Ectodermal cell (in vitro differentiated cells): ENCODE results near the gene HUNK.

Experiments
- H3K27ac ChIP-seq: 2 replicates; pipeline ENCODE4 v1.7.0; 2013; ENCODE audit warnings: mild to moderate bottlenecking, low read depth, low read length; ENCODE audit not compliant: insufficient read depth, poor library complexity, severe bottlenecking
- H3K27me3 ChIP-seq: 2 replicates; pipeline ENCODE4 v1.7.0; 2013; ENCODE audit warnings: mild to moderate bottlenecking, low read length; ENCODE audit not compliant: insufficient read depth, control insufficient read depth, poor library complexity, severe bottlenecking
- H3K36me3 ChIP-seq: one replicate; pipeline ENCODE4 v1.7.0; 2013; ENCODE audit warnings: low read length; ENCODE audit not compliant: control insufficient read depth, insufficient read depth
- H3K4me1 ChIP-seq: one replicate; pipeline ENCODE4 v1.7.0; 2013; ENCODE audit warnings: low read length; ENCODE audit not compliant: control insufficient read depth, insufficient read depth
- H3K4me3 ChIP-seq: 2 replicates; pipeline ENCODE4 v1.7.0; 2013; ENCODE audit warnings: low read depth, low read length, control low read depth; ENCODE audit not compliant: insufficient read depth
- H3K9me3 ChIP-seq: 2 replicates; pipeline ENCODE4 v1.7.0; 2013; ENCODE audit warnings: mild to moderate bottlenecking, low read length, moderate library complexity; ENCODE audit not compliant: control insufficient read depth
- WGBS, 2 experiments: methylation state at CpG; one replicate each; pipeline ENCODE4 v1.1.7; 2013; ENCODE audit warnings: missing lambda C conversion rate in 2 of 2; 5-methylcytosine and 5-hydroxymethylcytosine counted together

Gene HUNK

GRCh38 chr21:31929548-31929947, 56.7 kb downstream of the HUNK start:
- H3K27ac ChIP-seq: peak overlapping the region; percentile 9
- no peak overlapping the region for H3K4me3 ChIP-seq
- H3K9me3 ChIP-seq: no peaks in the 10 kb centered on the region
- WGBS, 2 experiments: 36 to 56% methylated on average over 5 to 7 of the region's 7 CpGs
- H3K4me1 ChIP-seq: peaks cover 10% of the 10 kb centered on the region
- no peaks in the 10 kb centered on the region for H3K27me3 ChIP-seq
- no peaks in the 10 kb centered on the region for H3K36me3 ChIP-seq

GRCh38 chr21:31930001-31930400, 57.2 kb downstream of the HUNK start:
- Histone ChIP-seq H3K27me3 (no peaks in the 10 kb centered on the region), H3K4me3 (no peak overlapping the region), H3K9me3 (no peaks in the 10 kb centered on the region), H3K27ac (peak overlapping the region; percentile 9), H3K36me3 (no peaks in the 10 kb centered on the region), H3K4me1 (peaks cover 10% of the 10 kb centered on the region)
- whole genome bisulfite sequencing, 2 experiments: 95 to 97% methylated on average over 7 of the region's 7 CpGs

GRCh38 chr21:31931644-31932469, 59.0 kb downstream of the HUNK start:
- Histone ChIP-seq H3K4me1 (peaks cover 10% of the 10 kb centered on the region), H3K27ac (no peak overlapping the region)
- 91 to 94% methylated on average over 23 of the region's 23 CpGs for WGBS, 2 experiments

GRCh38 chr21:31932470-31932764, 59.6 kb downstream of the HUNK start:
- H3K9me3 ChIP-seq: no peaks in the 10 kb centered on the region
- H3K4me3 ChIP-seq: no peak overlapping the region
- H3K27ac ChIP-seq: no peak overlapping the region
- peaks cover 10% of the 10 kb centered on the region for H3K4me1 ChIP-seq
- WGBS, 2 experiments: 63 to 64% methylated on average over 1 of the region's 1 CpG
- no peaks in the 10 kb centered on the region for H3K36me3 ChIP-seq
- no peaks in the 10 kb centered on the region for H3K27me3 ChIP-seq

More at GRCh38 chr21:31931644-31932469, 59.0 kb downstream of the HUNK start:
- no peak overlapping the region for H3K4me3 ChIP-seq
- no peaks in the 10 kb centered on the region for H3K27me3 ChIP-seq
- no peaks in the 10 kb centered on the region for H3K9me3 ChIP-seq
- H3K36me3 ChIP-seq: no peaks in the 10 kb centered on the region

- 91 to 95% methylated on average over 2 of the region's 2 CpGs for WGBS, 2 experiments
- no peaks in the 10 kb centered on the region for H3K36me3 ChIP-seq
- H3K4me3 ChIP-seq: no peak overlapping the region
- no peaks in the 10 kb centered on the region for H3K27me3 ChIP-seq
- H3K4me1 ChIP-seq: peaks cover under 1% of the 10 kb centered on the region
- no peaks in the 10 kb centered on the region for H3K9me3 ChIP-seq
- no peak overlapping the region for H3K27ac ChIP-seq
Measured at GRCh38 chr21:31937303-31937702, 64.5 kb downstream of the HUNK start.

GRCh38 chr21:31938330-31939301, 65.8 kb downstream of the HUNK start:
- 96% methylated on average over 15 of the region's 15 CpGs for WGBS, 2 experiments
- Histone ChIP-seq H3K27ac (no peak overlapping the region), H3K4me3 (no peak overlapping the region), H3K9me3 (no peaks in the 10 kb centered on the region), H3K36me3 (no peaks in the 10 kb centered on the region), H3K27me3 (no peaks in the 10 kb centered on the region), H3K4me1 (no peaks in the 10 kb centered on the region)

DNA sequence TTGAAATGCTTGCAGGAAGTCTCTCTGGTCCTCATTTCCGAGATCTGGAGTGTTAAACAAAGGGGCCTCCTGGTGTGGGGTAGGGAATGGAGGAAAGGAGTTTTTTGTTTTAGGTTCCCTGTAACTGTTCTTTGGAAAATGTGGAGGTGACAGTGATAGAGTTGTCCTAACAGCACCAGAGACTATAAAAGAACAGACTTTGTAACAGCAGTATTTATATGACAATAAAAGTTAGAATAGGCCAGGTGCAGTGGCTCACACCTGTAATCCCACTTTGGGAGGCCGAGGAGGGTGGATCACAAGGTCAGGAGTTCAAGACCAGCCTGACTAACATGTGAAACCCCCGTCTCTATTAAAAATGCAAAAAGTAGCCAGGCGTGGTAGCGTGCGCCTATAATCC, 68.9 kb downstream of the HUNK start:
- Histone ChIP-seq H3K4me1 (no peaks in the 10 kb centered on the region), H3K27ac (no peak overlapping the region), H3K36me3 (no peaks in the 10 kb centered on the region), H3K27me3 (no peaks in the 10 kb centered on the region), H3K4me3 (no peak overlapping the region), H3K9me3 (no peaks in the 10 kb centered on the region)
- WGBS, 2 experiments: 88 to 90% methylated on average over 6 of the region's 6 CpGs

GRCh38 chr21:31943561-31943960, 70.7 kb downstream of the HUNK start:
- Histone ChIP-seq H3K36me3 (no peaks in the 10 kb centered on the region), H3K27me3 (no peaks in the 10 kb centered on the region), H3K4me3 (no peak overlapping the region), H3K27ac (no peak overlapping the region), H3K4me1 (no peaks in the 10 kb centered on the region), H3K9me3 (no peaks in the 10 kb centered on the region)
- 40 to 62% methylated on average over 1 of the region's 1 CpG for WGBS, 2 experiments

DNA sequence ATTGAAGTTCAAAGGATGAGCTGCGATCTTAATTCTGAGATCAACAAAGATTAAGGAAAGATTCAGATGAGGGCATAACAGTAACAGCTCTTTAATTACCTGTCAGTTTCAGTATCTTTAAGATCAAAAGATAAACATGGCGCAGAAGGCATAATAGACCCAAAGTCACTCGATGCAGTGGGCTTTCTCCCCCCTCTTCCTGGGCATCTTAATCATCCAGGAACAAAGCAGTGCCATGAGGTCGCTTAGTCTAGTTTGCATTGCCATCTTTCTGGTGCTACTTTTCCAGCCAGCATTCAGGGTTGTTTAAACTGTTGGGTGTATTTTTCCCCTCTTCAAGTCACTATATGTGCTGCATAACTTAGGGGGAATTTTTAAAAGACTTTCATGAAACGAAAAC, 72.3 kb downstream of the HUNK start:
- no peaks in the 10 kb centered on the region for H3K4me1 ChIP-seq
- no peaks in the 10 kb centered on the region for H3K27me3 ChIP-seq
- 84 to 87% methylated on average over 5 of the region's 5 CpGs for WGBS, 2 experiments
- H3K27ac ChIP-seq: no peak overlapping the region
- no peak overlapping the region for H3K4me3 ChIP-seq
- no peaks in the 10 kb centered on the region for H3K9me3 ChIP-seq
- H3K36me3 ChIP-seq: no peaks in the 10 kb centered on the region

DNA sequence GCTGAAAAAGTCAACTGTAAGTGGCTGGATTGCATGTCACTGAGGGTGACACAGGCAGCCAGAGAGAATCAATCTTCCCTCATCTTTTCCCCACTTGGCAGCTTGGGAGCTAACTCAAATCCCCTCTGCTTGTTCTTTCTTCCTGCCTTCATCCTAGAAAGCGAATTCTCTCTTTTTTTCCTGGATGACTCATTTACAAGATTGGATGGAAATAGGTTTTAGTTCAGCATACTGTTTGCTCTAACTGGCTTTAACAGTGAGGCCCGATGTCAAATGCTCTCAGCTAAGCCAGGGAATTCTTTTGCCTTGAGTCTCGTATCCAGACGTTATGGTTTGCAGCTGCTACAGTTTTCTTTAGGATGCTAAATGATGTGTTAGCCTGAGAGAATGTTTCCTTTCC, 72.7 kb downstream of the HUNK start:
- Histone ChIP-seq H3K36me3 (no peaks in the 10 kb centered on the region), H3K27ac (no peak overlapping the region), H3K4me3 (no peak overlapping the region), H3K9me3 (no peaks in the 10 kb centered on the region), H3K4me1 (no peaks in the 10 kb centered on the region), H3K27me3 (no peaks in the 10 kb centered on the region)
- 81 to 88% methylated on average over 3 to 4 of the region's 4 CpGs for WGBS, 2 experiments
